ENCODE data around the gene TAX1BP3.
"Not testable (repeated sequence)": the region's sequence is repeated elsewhere in the genome, so short reads cannot be mapped to it uniquely, and the experiment has no call there.

TAX1BP3 gene, protein sequence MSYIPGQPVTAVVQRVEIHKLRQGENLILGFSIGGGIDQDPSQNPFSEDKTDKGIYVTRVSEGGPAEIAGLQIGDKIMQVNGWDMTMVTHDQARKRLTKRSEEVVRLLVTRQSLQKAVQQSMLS

DNA sequence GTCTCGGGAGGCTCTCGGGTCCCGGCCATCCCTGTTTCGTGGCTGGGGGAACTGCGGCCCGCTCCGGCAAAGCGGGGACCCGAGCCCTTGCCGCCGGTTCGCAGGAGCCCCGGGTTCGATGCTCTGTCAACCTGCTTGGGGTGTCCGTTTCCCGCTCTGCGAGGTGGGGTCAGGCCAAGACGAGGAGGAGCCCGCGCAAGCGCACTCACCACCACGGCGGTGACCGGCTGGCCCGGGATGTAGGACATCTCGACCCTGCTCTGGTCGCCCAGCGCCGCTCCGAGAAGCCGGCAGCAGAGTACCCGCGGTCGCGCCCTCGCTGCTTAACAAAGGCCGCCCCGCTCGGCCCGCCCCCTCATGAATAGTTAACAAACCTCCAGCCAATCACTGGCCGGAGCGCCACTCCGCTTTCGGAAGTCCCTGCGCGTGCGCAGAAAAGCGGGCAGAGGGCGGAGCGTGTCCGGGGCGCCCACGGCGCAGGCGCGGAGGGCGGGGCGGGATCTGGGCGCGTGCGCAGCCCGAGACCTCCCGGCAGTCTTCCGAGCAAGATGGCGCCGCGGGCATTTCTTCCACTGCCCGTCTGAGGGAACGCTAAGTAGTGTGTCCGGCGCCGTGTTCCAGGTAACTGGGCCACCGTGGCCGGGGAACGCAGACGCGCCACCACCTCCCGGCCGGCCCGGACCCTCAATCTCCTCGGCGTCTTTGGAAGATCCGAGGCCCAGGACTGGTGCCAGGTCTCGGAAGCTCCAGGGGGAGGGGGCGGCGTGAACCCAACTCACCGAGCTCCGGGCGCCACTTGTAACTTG, at the start of gene TAX1BP3, which contains the start of gene EMC6:
TSS of gene TAX1BP3 (minus strand) at position 300 of the 806 bp plus-strand sequence. CDS start at position 248, 52 bp downstream.
TSS of gene EMC6 (plus strand) at position 534 of the 806 bp plus-strand sequence. CDS start 335 bp downstream, outside the sequence.
- Histone ChIP-seq H3K79me2 (ENCODE audit: control insufficient read depth, insufficient read depth, low read length, unreplicated experiment) (peaks cover 50% of the 10 kb centered on the region), H3K27me3 (ENCODE audit: insufficient read depth, low read length) (no peaks in the 10 kb centered on the region), H3K4me3 (ENCODE audit: low read depth, low read length) (peak within 1 kb of the TSS; percentile 88), H3K27ac (ENCODE audit: low read depth, low read length) (peak within 1 kb of the TSS; percentile 85), H3K36me3 (ENCODE audit: insufficient read depth, low read length) (no peaks in the 10 kb centered on the region), H2AFZ (ENCODE audit: low read length, unreplicated experiment) (peak within 1 kb of the TSS; percentile 69), H3K4me1 (ENCODE audit: control insufficient read depth, insufficient read depth, low read length, unreplicated experiment) (peaks cover 21% of the 10 kb centered on the region)

DNA sequence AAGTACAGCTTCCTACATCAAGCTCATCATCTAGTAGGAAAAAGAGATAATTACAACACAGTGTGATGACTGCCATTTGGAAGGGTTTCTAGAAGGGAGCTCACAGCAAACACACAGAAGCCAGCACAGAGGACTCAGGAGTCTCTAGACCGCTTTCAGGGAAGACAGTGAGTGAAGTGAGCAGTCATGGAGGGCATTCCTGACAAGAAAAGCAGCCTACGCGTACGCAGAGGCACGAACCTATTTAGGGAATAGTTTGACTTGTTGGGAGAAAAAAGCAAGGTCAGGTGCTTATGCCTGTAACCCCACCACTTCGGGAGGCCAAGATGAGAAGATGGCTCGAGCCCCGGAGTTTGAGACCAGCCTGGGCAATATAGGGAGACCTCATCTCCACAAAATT, 46.9 kb upstream of the TAX1BP3 start:
- no peak overlapping the region for H2AFZ ChIP-seq (ENCODE audit: low read length, unreplicated experiment)

DNA sequence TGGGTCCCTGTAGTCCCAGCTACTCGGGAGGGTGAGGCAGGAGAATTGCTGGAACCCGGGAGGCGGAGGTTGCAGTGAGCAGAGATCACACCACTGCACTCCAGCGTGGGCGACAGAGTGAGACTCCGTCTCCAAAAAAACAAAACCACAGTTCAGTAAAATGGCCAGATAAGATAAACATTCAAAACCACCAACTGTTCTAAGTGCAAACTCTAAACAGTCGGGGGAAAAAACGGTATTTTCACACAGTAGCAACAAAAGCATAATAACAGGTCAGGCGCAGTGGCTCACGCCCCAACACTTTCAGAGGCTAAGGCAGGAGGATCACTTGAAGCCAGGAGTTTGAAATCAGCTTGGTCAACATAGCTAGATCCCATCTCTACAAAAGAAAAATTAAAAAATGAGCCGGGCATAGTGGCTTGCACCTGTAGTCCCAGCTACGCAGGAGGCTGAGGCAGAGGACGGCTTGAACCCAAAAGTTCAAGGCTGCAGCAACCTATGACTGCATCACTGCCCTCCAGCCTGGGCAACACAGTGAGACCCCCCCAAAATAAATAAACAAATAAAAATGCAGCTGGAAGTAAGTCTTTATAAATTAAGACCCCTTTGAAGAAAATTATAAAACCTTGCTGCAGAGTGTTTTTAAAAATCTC, 44.6 kb upstream of the TAX1BP3 start:
- Histone ChIP-seq H3K27ac (ENCODE audit: low read depth, low read length) (no peak overlapping the region), H3K27me3 (ENCODE audit: insufficient read depth, low read length) (no peaks in the 10 kb centered on the region), H3K36me3 (ENCODE audit: insufficient read depth, low read length) (peaks cover 25% of the 10 kb centered on the region), H3K4me3 (ENCODE audit: low read depth, low read length) (no peak overlapping the region), H2AFZ (ENCODE audit: low read length, unreplicated experiment) (no peak overlapping the region), H3K4me1 (ENCODE audit: control insufficient read depth, insufficient read depth, low read length, unreplicated experiment) (peaks cover 6% of the 10 kb centered on the region), H3K79me2 (ENCODE audit: control insufficient read depth, insufficient read depth, low read length, unreplicated experiment) (no peaks in the 10 kb centered on the region)

More for the DNA sequence above, 46.9 kb upstream of the TAX1BP3 start:
- H3K4me3 ChIP-seq (ENCODE audit: low read depth, low read length), result no peak overlapping the region
- H3K79me2 ChIP-seq (ENCODE audit: control insufficient read depth, insufficient read depth, low read length, unreplicated experiment), result peaks cover 3% of the 10 kb centered on the region
- H3K4me1 ChIP-seq (ENCODE audit: control insufficient read depth, insufficient read depth, low read length, unreplicated experiment), result peaks cover 16% of the 10 kb centered on the region
- H3K27me3 ChIP-seq (ENCODE audit: insufficient read depth, low read length), result no peaks in the 10 kb centered on the region
- H3K27ac ChIP-seq (ENCODE audit: low read depth, low read length), result no peak overlapping the region
- H3K36me3 ChIP-seq (ENCODE audit: insufficient read depth, low read length), result peaks cover 34% of the 10 kb centered on the region

DNA sequence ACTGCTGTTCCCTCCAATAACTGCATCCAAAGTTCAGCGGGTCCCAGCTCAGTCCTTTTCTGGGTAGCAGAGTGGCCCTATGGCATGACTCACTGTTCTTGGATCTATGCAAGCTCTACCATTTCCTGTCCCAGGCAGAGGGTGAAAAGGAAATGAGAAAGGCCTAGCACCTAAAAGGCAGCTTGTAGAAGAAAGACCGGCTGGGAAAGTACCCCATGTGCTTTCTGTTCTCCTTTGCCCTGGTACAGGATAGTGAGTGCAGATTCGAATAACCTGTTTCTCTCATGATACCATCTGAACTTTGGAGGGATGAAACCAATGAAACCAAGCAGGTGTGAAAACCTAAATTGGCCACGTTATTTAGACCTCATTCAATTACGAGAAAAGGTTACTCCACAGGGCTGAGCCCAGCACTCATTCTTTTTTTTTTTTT, 42.6 kb upstream of the TAX1BP3 start:
- Histone ChIP-seq H3K79me2 (ENCODE audit: control insufficient read depth, insufficient read depth, low read length, unreplicated experiment) (no peaks in the 10 kb centered on the region), H3K4me1 (ENCODE audit: control insufficient read depth, insufficient read depth, low read length, unreplicated experiment) (peaks cover 6% of the 10 kb centered on the region), H3K27ac (ENCODE audit: low read depth, low read length) (0 out of 2 replicates have a peak overlapping the region, but pooled peaks have one; percentile 20), H3K36me3 (ENCODE audit: insufficient read depth, low read length) (peaks cover 10% of the 10 kb centered on the region), H3K4me3 (ENCODE audit: low read depth, low read length) (no peak overlapping the region), H2AFZ (ENCODE audit: low read length, unreplicated experiment) (no peak overlapping the region), H3K27me3 (ENCODE audit: insufficient read depth, low read length) (no peaks in the 10 kb centered on the region)

DNA sequence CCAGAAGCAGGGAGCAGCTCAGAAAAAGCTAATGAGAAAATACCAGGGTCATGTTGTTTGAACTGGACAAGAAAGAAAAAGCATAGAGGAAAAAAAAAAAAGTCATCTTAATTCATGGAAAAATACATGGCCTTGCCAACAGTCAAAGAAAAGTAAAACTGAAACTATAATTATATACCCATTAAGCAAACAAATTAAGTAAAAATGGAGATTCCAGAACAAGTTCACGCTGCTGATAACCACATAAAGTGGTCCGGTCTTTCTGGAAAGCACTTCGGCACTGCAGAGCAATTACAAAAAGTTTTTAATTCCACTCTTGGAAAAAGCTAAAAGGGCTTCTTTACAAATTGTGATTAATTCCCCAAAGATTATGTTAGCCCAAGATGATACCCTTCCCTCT, 40.0 kb upstream of the TAX1BP3 start:
- no peaks in the 10 kb centered on the region for H3K36me3 ChIP-seq (ENCODE audit: insufficient read depth, low read length)
- no peaks in the 10 kb centered on the region for H3K27me3 ChIP-seq (ENCODE audit: insufficient read depth, low read length)
- H2AFZ ChIP-seq (ENCODE audit: low read length, unreplicated experiment), result no peak overlapping the region
- H3K27ac ChIP-seq (ENCODE audit: low read depth, low read length), result no peak overlapping the region
- no peaks in the 10 kb centered on the region for H3K79me2 ChIP-seq (ENCODE audit: control insufficient read depth, insufficient read depth, low read length, unreplicated experiment)
- H3K4me3 ChIP-seq (ENCODE audit: low read depth, low read length), result no peak overlapping the region
- H3K4me1 ChIP-seq (ENCODE audit: control insufficient read depth, insufficient read depth, low read length, unreplicated experiment), result peaks cover 6% of the 10 kb centered on the region

DNA sequence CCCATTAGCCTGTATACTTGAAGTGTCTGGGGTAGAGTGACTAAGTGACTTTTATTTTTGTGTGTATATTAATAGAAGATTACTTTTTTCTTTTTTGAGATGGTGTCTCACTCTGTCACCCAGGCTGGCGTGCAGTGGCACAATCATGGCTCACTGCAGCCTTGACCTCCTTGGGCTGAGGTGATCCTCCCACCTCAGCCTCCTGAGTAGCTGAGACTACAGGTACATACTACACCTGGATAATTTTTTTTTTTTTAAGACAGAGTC, 37.3 kb upstream of the TAX1BP3 start:
- H3K27ac ChIP-seq (ENCODE audit: low read depth, low read length); H3K4me3 ChIP-seq (ENCODE audit: low read depth, low read length); H2AFZ ChIP-seq (ENCODE audit: low read length, unreplicated experiment); H3K4me1 ChIP-seq (ENCODE audit: control insufficient read depth, insufficient read depth, low read length, unreplicated experiment); H3K79me2 ChIP-seq (ENCODE audit: control insufficient read depth, insufficient read depth, low read length, unreplicated experiment); H3K27me3 ChIP-seq (ENCODE audit: insufficient read depth, low read length); H3K36me3 ChIP-seq (ENCODE audit: insufficient read depth, low read length): not testable (repeated sequence)

DNA sequence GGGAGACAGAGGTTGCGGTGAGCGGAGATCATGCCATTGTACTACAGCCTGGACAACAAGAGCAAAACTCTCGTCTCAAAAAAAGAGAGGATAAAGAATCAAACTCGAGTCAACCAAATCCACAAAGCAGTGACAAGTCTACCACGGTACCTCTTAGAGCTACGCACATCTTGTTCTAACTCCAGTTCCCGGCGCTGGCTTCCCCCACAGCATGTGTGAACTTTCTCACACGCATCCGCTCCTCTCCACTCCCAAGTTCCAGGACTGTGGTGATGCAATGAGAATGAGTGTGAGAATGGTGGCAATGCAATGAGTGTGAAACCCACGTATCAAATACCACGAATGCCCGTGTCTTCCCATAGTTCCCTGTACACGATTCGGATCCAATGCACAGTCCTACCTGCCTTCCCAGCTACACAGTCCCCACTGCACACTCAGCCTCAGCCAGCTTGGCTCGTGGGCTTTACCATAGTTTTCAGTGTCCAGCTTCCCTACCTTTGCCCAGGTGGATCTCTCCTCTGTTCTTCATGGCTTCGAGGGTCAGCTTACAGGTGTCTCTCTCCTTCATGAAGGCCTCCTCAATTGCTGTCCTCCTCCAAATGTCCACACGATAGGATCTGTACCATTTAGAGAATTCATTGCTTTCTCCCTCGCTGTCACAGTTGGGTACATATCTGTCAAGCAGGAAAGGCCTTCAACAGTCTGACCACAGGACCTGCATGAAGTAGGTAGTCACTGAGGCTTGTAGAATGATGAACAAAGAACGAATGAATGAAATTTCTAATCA, 36.7 kb upstream of the TAX1BP3 start:
- H3K4me1 ChIP-seq (ENCODE audit: control insufficient read depth, insufficient read depth, low read length, unreplicated experiment), result no peaks in the 10 kb centered on the region
- no peaks in the 10 kb centered on the region for H3K79me2 ChIP-seq (ENCODE audit: control insufficient read depth, insufficient read depth, low read length, unreplicated experiment)
- no peak overlapping the region for H3K27ac ChIP-seq (ENCODE audit: low read depth, low read length)
- no peak overlapping the region for H3K4me3 ChIP-seq (ENCODE audit: low read depth, low read length)
- no peak overlapping the region for H2AFZ ChIP-seq (ENCODE audit: low read length, unreplicated experiment)
- no peaks in the 10 kb centered on the region for H3K27me3 ChIP-seq (ENCODE audit: insufficient read depth, low read length)
- no peaks in the 10 kb centered on the region for H3K36me3 ChIP-seq (ENCODE audit: insufficient read depth, low read length)

DNA sequence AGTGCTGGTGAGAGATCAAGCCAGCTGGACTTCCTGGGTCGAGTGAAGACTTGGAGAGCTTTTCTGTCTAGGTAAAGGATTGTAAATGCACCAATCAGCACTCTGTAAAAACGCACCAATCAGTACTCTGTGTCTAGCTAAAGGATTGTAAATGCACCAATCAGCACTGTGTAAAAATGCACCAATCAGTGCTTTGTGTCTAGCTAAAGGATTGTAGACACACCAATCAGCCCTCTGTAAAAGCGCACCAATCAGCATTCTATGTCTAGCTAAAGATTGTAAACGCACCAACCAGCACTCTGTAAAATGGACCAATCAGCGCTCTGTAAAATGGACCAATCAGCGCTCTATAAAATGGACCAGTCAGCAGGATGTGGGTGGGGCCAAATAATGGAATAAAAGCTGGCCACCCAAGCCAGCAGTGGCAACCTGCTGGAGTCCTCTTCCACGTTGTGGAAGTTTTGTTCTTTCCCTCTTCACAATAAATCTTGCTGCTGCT, 33.7 kb upstream of the TAX1BP3 start:
- not testable (repeated sequence) for H3K4me1 ChIP-seq (ENCODE audit: control insufficient read depth, insufficient read depth, low read length, unreplicated experiment); H3K27me3 ChIP-seq (ENCODE audit: insufficient read depth, low read length); H3K79me2 ChIP-seq (ENCODE audit: control insufficient read depth, insufficient read depth, low read length, unreplicated experiment); H3K27ac ChIP-seq (ENCODE audit: low read depth, low read length); H3K36me3 ChIP-seq (ENCODE audit: insufficient read depth, low read length); H2AFZ ChIP-seq (ENCODE audit: low read length, unreplicated experiment); H3K4me3 ChIP-seq (ENCODE audit: low read depth, low read length)

DNA sequence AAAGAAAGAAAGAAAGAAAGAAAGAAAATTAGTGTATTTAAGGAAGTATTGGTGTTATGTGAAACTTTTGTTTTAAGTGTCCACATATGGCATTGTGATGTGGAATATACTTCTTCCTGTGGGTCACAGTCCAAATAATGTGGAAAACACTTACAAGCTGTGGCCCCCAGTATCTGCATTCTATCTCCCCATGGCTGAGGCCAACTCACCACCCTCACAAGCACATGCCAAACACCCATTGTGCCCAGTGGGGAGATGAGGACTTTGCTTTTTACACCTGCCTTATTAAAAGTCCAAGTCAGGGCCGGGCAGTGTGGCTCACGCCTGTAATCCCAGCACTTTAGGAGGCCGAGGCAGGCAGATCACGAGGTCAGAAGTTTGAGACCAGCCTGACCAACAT, 31.6 kb upstream of the TAX1BP3 start:
- Histone ChIP-seq H3K4me1 (ENCODE audit: control insufficient read depth, insufficient read depth, low read length, unreplicated experiment) (peaks cover 6% of the 10 kb centered on the region), H3K36me3 (ENCODE audit: insufficient read depth, low read length) (no peaks in the 10 kb centered on the region), H2AFZ (ENCODE audit: low read length, unreplicated experiment) (no peak overlapping the region), H3K27me3 (ENCODE audit: insufficient read depth, low read length) (no peaks in the 10 kb centered on the region), H3K79me2 (ENCODE audit: control insufficient read depth, insufficient read depth, low read length, unreplicated experiment) (no peaks in the 10 kb centered on the region), H3K27ac (ENCODE audit: low read depth, low read length) (no peak overlapping the region), H3K4me3 (ENCODE audit: low read depth, low read length) (no peak overlapping the region)

DNA sequence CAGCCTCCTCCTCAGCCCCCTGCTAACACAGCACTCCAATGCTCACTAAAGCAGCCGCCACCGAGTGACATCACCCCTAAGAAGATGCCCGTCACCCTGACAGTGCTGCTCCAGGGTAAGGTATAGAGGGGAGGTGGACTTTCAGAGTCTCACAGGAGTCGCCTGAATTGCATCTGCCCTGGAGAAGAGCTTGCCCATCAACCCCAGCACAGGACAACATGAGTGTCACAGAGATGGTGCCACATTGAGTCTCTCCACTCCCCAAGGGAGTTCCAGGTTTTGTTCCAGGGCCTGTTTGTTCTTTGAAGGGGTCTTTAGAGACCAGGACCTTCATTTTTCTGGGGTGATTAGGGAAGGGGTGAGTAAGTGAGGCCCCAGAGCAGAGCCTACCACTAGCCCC, 29.8 kb upstream of the TAX1BP3 start:
- no peaks in the 10 kb centered on the region for H3K36me3 ChIP-seq (ENCODE audit: insufficient read depth, low read length)
- peaks cover 8% of the 10 kb centered on the region for H3K4me1 ChIP-seq (ENCODE audit: control insufficient read depth, insufficient read depth, low read length, unreplicated experiment)
- no peak overlapping the region for H3K4me3 ChIP-seq (ENCODE audit: low read depth, low read length)
- H3K79me2 ChIP-seq (ENCODE audit: control insufficient read depth, insufficient read depth, low read length, unreplicated experiment), result no peaks in the 10 kb centered on the region
- no peak overlapping the region for H3K27ac ChIP-seq (ENCODE audit: low read depth, low read length)
- no peaks in the 10 kb centered on the region for H3K27me3 ChIP-seq (ENCODE audit: insufficient read depth, low read length)
- H2AFZ ChIP-seq (ENCODE audit: low read length, unreplicated experiment), result no peak overlapping the region
